HEK293 (cell line): Measurements from ENCODE around the gene SSBP3.
A peak's percentile ranks its signal among the peaks of the same experiment; 100 is the strongest.

Experiments
- CTCF ChIA-PET: fragments of 350-600 bp; formaldehyde crosslinking; extraction: SDS; loops from one replicate; lab custom pipeline; 2021; ENCODE audit warnings: antibody characterized with exemption; lab: Yijun Ruan, JAX
- POLR2A ChIA-PET: fragments of 300-600 bp; formaldehyde crosslinking; extraction: SDS; loops from one replicate; lab custom pipeline; 2020; ENCODE audit warnings: antibody characterized with exemption, inconsistent platforms; lab: Yijun Ruan, JAX
- H3K27ac ChIP-seq: fragments of 200-500 bp; sonication (Bioruptor generic); 2 replicates; pipeline ENCODE4 v1.5.1; 2014; ENCODE audit warnings: low read depth, low read length, control low read depth, inconsistent platforms; ENCODE audit errors: extremely low read depth
- H3K36me3 ChIP-seq, 2 experiments: fragments of 200-500 bp in 1 of 2; sonication (Bioruptor generic) in 1 of 2; 1 replicate in 1 of 2; 2 replicates in 1 of 2; pipeline ENCODE4 v1.5.1; 2014 to 2017; ENCODE audit warnings: inconsistent platforms in 2 of 2, low read length in 2 of 2; ENCODE audit not compliant: control insufficient read depth in 2 of 2, insufficient read depth in 1 of 2
- H3K4me1 ChIP-seq: fragments of 200-500 bp; sonication (Bioruptor generic); 2 replicates; pipeline ENCODE4 v1.5.1; 2014; ENCODE audit warnings: mild to moderate bottlenecking, low read length, inconsistent platforms; ENCODE audit not compliant: control insufficient read depth, insufficient read depth
- H3K4me3 ChIP-seq: 2 replicates; pipeline ENCODE4 v1.5.1; 2011; ENCODE audit warnings: low read depth, mild to moderate bottlenecking, control low read depth, low read length, moderate library complexity
- H3K9me3 ChIP-seq: fragments of 200-500 bp; sonication (Bioruptor generic); 2 replicates; pipeline ENCODE4 v1.5.1; 2014; ENCODE audit warnings: low read depth, low read length, inconsistent platforms; ENCODE audit not compliant: control insufficient read depth, insufficient read depth
- FEZF1 ChIP-seq: fragments of 450-650 bp; formaldehyde crosslinking; IDR thresholded peaks from 2 replicates; pipeline ENCODE4 v1.5.1; 2016; ENCODE audit warnings: missing biosample characterization, missing genetic modification characterization
- HOXA7 ChIP-seq: sonication (generic); formaldehyde crosslinking; IDR thresholded peaks from 2 replicates; pipeline ENCODE4 v1.8.1; 2022; ENCODE audit warnings: missing genetic modification reagents, borderline replicate concordance
- PBX3 ChIP-seq: sonication (generic); formaldehyde crosslinking; IDR thresholded peaks from 2 replicates; pipeline ENCODE4 v1.8.1; 2022; ENCODE audit warnings: mild to moderate bottlenecking, moderate library complexity, missing genetic modification reagents
- RBAK ChIP-seq: fragments of 450-650 bp; formaldehyde crosslinking; IDR thresholded peaks from 2 replicates; pipeline ENCODE4 v1.5.1; 2016; ENCODE audit warnings: missing biosample characterization, missing genetic modification characterization
- SP2 ChIP-seq: fragments of 450-650 bp; formaldehyde crosslinking; IDR thresholded peaks from 2 replicates; pipeline ENCODE4 v1.5.1; 2016; ENCODE audit warnings: missing biosample characterization, missing genetic modification characterization
- YY2 ChIP-seq: fragments of 450-650 bp; formaldehyde crosslinking; IDR thresholded peaks from 2 replicates; pipeline ENCODE4 v1.5.1; 2016; ENCODE audit warnings: missing biosample characterization, missing genetic modification characterization
- ZBTB20 ChIP-seq: fragments of 450-650 bp; formaldehyde crosslinking; IDR thresholded peaks from 2 replicates; pipeline ENCODE4 v1.5.1; 2016; ENCODE audit warnings: missing biosample characterization, missing genetic modification characterization
- ZBTB21 ChIP-seq: fragments of 450-650 bp; formaldehyde crosslinking; IDR thresholded peaks from 2 replicates; pipeline ENCODE4 v1.5.1; 2017; ENCODE audit warnings: missing biosample characterization, missing genetic modification characterization
- ZBTB7A ChIP-seq: fragments of 450-650 bp; formaldehyde crosslinking; IDR thresholded peaks from 2 replicates; pipeline ENCODE4 v1.5.1; 2016; ENCODE audit warnings: low read depth, missing biosample characterization, missing genetic modification characterization
- ZBTB8A ChIP-seq: fragments of 450-650 bp; formaldehyde crosslinking; IDR thresholded peaks from 2 replicates; pipeline ENCODE4 v1.5.1; 2016; ENCODE audit warnings: missing biosample characterization, missing genetic modification characterization
- ZNF114 ChIP-seq: fragments of 450-650 bp; formaldehyde crosslinking; IDR thresholded peaks from 2 replicates; pipeline ENCODE4 v1.5.0; 2017; ENCODE audit warnings: missing biosample characterization, missing genetic modification characterization
- ZNF132 ChIP-seq: fragments of 450-650 bp; formaldehyde crosslinking; IDR thresholded peaks from 2 replicates; pipeline ENCODE4 v1.5.1; 2017; ENCODE audit warnings: missing biosample characterization, missing genetic modification characterization, borderline replicate concordance
- ZNF266 ChIP-seq: fragments of 450-650 bp; formaldehyde crosslinking; IDR thresholded peaks from 2 replicates; pipeline ENCODE4 v1.5.1; 2016; ENCODE audit warnings: missing biosample characterization, missing genetic modification characterization, low read depth
- ZNF302 ChIP-seq: fragments of 450-650 bp; formaldehyde crosslinking; IDR thresholded peaks from 2 replicates; pipeline ENCODE4 v1.5.1; 2016; ENCODE audit warnings: missing biosample characterization, missing genetic modification characterization, low read depth
- ZNF341 ChIP-seq: fragments of 450-650 bp; formaldehyde crosslinking; IDR thresholded peaks from 2 replicates; pipeline ENCODE4; 2016; ENCODE audit warnings: low read depth, missing biosample characterization, missing genetic modification characterization
- ZNF433 ChIP-seq: fragments of 450-650 bp; formaldehyde crosslinking; IDR thresholded peaks from 2 replicates; pipeline ENCODE4 v1.5.1; 2016; ENCODE audit warnings: missing biosample characterization, missing genetic modification characterization, low read depth
- ZNF449 ChIP-seq: fragments of 450-650 bp; formaldehyde crosslinking; IDR thresholded peaks from 2 replicates; pipeline ENCODE4 v1.5.1; 2017; ENCODE audit warnings: missing biosample characterization, mild to moderate bottlenecking, missing genetic modification characterization, moderate library complexity
- ZNF473 ChIP-seq: fragments of 450-650 bp; formaldehyde crosslinking; IDR thresholded peaks from 2 replicates; pipeline ENCODE4 v1.5.1; 2017; ENCODE audit warnings: missing biosample characterization, missing genetic modification characterization
- ZNF555 ChIP-seq: fragments of 450-650 bp; formaldehyde crosslinking; conservative IDR thresholded peaks from 2 replicates; pipeline ENCODE4 v1.5.1; 2017; ENCODE audit warnings: missing biosample characterization, mild to moderate bottlenecking, missing genetic modification characterization, inconsistent platforms
- ZNF558 ChIP-seq: fragments of 450-650 bp; formaldehyde crosslinking; IDR thresholded peaks from 2 replicates; pipeline ENCODE4 v1.5.1; 2016; ENCODE audit warnings: missing biosample characterization, missing genetic modification characterization
- ZNF560 ChIP-seq: fragments of 450-650 bp; formaldehyde crosslinking; IDR thresholded peaks from 2 replicates; pipeline ENCODE4 v1.5.1; 2017; ENCODE audit warnings: missing biosample characterization, missing genetic modification characterization, borderline replicate concordance
- ZNF561 ChIP-seq: fragments of 450-650 bp; IDR thresholded peaks from 2 replicates; pipeline ENCODE4 v1.5.1; 2018; ENCODE audit warnings: missing biosample characterization, missing genetic modification characterization, borderline replicate concordance
- ZNF596 ChIP-seq: fragments of 450-650 bp; IDR thresholded peaks from 2 replicates; pipeline ENCODE4 v1.5.0; 2018; ENCODE audit warnings: missing biosample characterization, mild to moderate bottlenecking, missing genetic modification characterization, moderate library complexity
- ZNF621 ChIP-seq: fragments of 450-650 bp; formaldehyde crosslinking; IDR thresholded peaks from 2 replicates; pipeline ENCODE4 v1.5.1; 2017; ENCODE audit warnings: missing biosample characterization, missing genetic modification characterization
- ZNF645 ChIP-seq: fragments of 450-650 bp; formaldehyde crosslinking; IDR thresholded peaks from 2 replicates; pipeline ENCODE4; 2016; ENCODE audit warnings: missing biosample characterization, missing genetic modification characterization
- ZNF664 ChIP-seq: fragments of 450-650 bp; formaldehyde crosslinking; IDR thresholded peaks from 2 replicates; pipeline ENCODE4 v1.5.1; 2016; ENCODE audit warnings: missing biosample characterization, missing genetic modification characterization
- ZNF701 ChIP-seq: fragments of 450-650 bp; formaldehyde crosslinking; IDR thresholded peaks from 2 replicates; pipeline ENCODE4 v1.5.1; 2016; ENCODE audit warnings: missing biosample characterization, missing genetic modification characterization
- ZNF768 ChIP-seq: fragments of 450-650 bp; formaldehyde crosslinking; IDR thresholded peaks from 2 replicates; pipeline ENCODE4 v1.5.1; 2018; ENCODE audit warnings: missing biosample characterization, mild to moderate bottlenecking, missing genetic modification characterization
- ZNF791 ChIP-seq: fragments of 450-650 bp; formaldehyde crosslinking; IDR thresholded peaks from 2 replicates; pipeline ENCODE4 v1.5.1; 2016; ENCODE audit warnings: missing biosample characterization, missing genetic modification characterization
- ZNF792 ChIP-seq: fragments of 450-650 bp; formaldehyde crosslinking; IDR thresholded peaks from 2 replicates; pipeline ENCODE4 v1.5.1; 2016; ENCODE audit warnings: missing biosample characterization, missing genetic modification characterization
- TF ChIP-seq, protein P1 (sequence below): fragments of 450-650 bp; formaldehyde crosslinking; IDR thresholded peaks from 2 replicates; pipeline ENCODE4 v1.5.1; 2016; ENCODE audit warnings: missing biosample characterization, missing genetic modification characterization

The SSBP3 gene

GRCh38 chr1:54407404-54408146 lies 1.4 kb upstream of the SSBP3 start:
- ChIA-PET CTCF (interaction anchor here (0.7 to 1.2 kb wide), 4 partner anchors 82 to 286 kb away, joined by 3 to 16 read pairs (median 4); no protein-coding TSS in a partner anchor), POLR2A (interaction anchor here (0.6 to 2.3 kb wide), 20 partner anchors 11 to 1981 kb away, joined by 3 to 44 read pairs (median 5); partner anchors contain the start of genes CYB5RL, IFT25, LRRC42 and MRPL37)
- H3K36me3 ChIP-seq, result peaks cover 0 to 7% of the 10 kb centered on the region in 2 experiments; a peak in 1 of 3 replicates
- no peaks in the 10 kb centered on the region for H3K9me3 ChIP-seq
- H3K4me1 ChIP-seq, result peaks cover 16% of the 10 kb centered on the region
- peak overlapping the region; percentile 71 for H3K4me3 ChIP-seq
- H3K27ac ChIP-seq, result peak overlapping the region; percentile 76
- peak; percentile 88; the same call in 1 of the 2 replicates for TF ChIP-seq ZBTB7A (tag by site-specific recombination)
- no peak for TF ChIP-seq ZNF791 (tag by site-specific recombination)
- TF ChIP-seq ZNF596, result no peak
- TF ChIP-seq ZNF701 (tag by site-specific recombination), result no peak
- TF ChIP-seq ZNF792 (tag by site-specific recombination), result no peak
- TF ChIP-seq ZNF561 (tag by site-specific recombination), result peak; percentile 64; the same call in 1 of the 2 replicates
- TF ChIP-seq PBX3, result no peak
- no peak for TF ChIP-seq ZNF302
- no peak for TF ChIP-seq ZNF645 (tag by site-specific recombination)
- TF ChIP-seq ZNF558 (tag by site-specific recombination), result peak; percentile 65; the same call in 1 of the 2 replicates
- no peak for TF ChIP-seq HOXA7
- peak; percentile 32; the same call in 1 of the 2 replicates for TF ChIP-seq ZNF449 (tag by site-specific recombination)
- 0 out of 2 replicates have a peak, but pooled peaks have one; percentile 32 for TF ChIP-seq ZBTB21 (tag by site-specific recombination)
- TF ChIP-seq ZNF132, result no peak
- no peak for TF ChIP-seq ZNF664 (tag by site-specific recombination)
- no peak for TF ChIP-seq ZNF433 (tag by site-specific recombination)
- no peak for TF ChIP-seq ZNF560 (tag by site-specific recombination)
- peak; percentile 99 for TF ChIP-seq ZNF341 (tag by site-specific recombination)
- TF ChIP-seq RBAK (tag by site-specific recombination), result no peak
- TF ChIP-seq ZNF266, result no peak
- TF ChIP-seq ZNF768 (tag by site-specific recombination), result no peak
- TF ChIP-seq, protein P1, sequence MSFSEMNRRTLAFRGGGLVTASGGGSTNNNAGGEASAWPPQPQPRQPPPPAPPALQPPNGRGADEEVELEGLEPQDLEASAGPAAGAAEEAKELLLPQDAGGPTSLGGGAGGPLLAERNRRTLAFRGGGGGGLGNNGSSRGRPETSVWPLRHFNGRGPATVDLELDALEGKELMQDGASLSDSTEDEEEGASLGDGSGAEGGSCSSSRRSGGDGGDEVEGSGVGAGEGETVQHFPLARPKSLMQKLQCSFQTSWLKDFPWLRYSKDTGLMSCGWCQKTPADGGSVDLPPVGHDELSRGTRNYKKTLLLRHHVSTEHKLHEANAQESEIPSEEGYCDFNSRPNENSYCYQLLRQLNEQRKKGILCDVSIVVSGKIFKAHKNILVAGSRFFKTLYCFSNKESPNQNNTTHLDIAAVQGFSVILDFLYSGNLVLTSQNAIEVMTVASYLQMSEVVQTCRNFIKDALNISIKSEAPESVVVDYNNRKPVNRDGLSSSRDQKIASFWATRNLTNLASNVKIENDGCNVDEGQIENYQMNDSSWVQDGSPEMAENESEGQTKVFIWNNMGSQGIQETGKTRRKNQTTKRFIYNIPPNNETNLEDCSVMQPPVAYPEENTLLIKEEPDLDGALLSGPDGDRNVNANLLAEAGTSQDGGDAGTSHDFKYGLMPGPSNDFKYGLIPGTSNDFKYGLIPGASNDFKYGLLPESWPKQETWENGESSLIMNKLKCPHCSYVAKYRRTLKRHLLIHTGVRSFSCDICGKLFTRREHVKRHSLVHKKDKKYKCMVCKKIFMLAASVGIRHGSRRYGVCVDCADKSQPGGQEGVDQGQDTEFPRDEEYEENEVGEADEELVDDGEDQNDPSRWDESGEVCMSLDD, result peak; percentile 93
- no peak for TF ChIP-seq ZNF621 (tag by site-specific recombination)
- TF ChIP-seq ZNF555 (tag by site-specific recombination), result no peak
- peak; percentile 42 for TF ChIP-seq FEZF1 (tag by site-specific recombination)
- TF ChIP-seq YY2, result no peak
- TF ChIP-seq SP2 (tag by site-specific recombination), result peak; percentile 65
- no peak for TF ChIP-seq ZNF473 (tag by site-specific recombination)
- TF ChIP-seq ZBTB8A, result peak; percentile 77
- TF ChIP-seq ZNF114 (tag by site-specific recombination), result no peak
- TF ChIP-seq ZBTB20, result 0 out of 2 replicates have a peak, but pooled peaks have one; percentile 49
